K562 (cell line): ENCODE data around the gene MED15. TPM values are rescaled to one million over a fixed set of nuclear protein-coding genes. Genes with fewer than 3 reads are reported as not detected.

Source experiments
- TCF3 ChIP-seq: sonication (generic); formaldehyde crosslinking; IDR thresholded peaks from 2 replicates; pipeline ENCODE4 v1.4.0; 2020; ENCODE audit warnings: mild to moderate bottlenecking, missing genetic modification reagents
- polyA plus RNA-seq, 8 experiments: library from polyadenylated mRNA; depleted of rRNA in 4 of 8; stranded (reverse) in 5 of 8; unstranded in 3 of 8; fragments of >200 nt; fragmentation: Nextera tagmentation in 2 of 8; fragmentation: Illumina TruSeq in 1 of 8; extraction: Ambion mirVana in 2 of 8; extraction: Trizol in 1 of 8; gene quantifications; 2 replicates each; pipeline versions ENCODE4 v1.2.1 to v1.2.3, GENCODE V29; 2011 to 2014; ENCODE audit warnings: inconsistent platforms in 1 of 8, missing spikeins in 1 of 8
- total RNA-seq, 7 experiments: library from RNA; depleted of rRNA in 6 of 7; stranded (reverse); fragments of >200 nt in 6 of 7; fragmentation: Illumina TruSeq in 2 of 7; extraction: Trizol in 2 of 7; gene quantifications; 2 replicates each; pipeline versions ENCODE4 v1.2.1 to v1.2.3, GENCODE V29; 2011 to 2021; ENCODE audit warnings: low replicate concordance in 1 of 7
- TF ChIP-seq, protein P1 (sequence below), 2 experiments: fragments of 450-650 bp; IDR thresholded peaks; 2 replicates each; pipeline ENCODE4 v1.6.1; 2016; ENCODE audit warnings: mild to moderate bottlenecking in 2 of 2, borderline replicate concordance in 1 of 2, low read depth in 1 of 2, moderate library complexity in 1 of 2
- TF ChIP-seq, protein P2 (sequence below): sonication (generic); formaldehyde crosslinking; IDR thresholded peaks from 2 replicates; pipeline ENCODE4 v1.4.0; 2020; ENCODE audit warnings: mild to moderate bottlenecking, missing genetic modification reagents
- TF ChIP-seq, protein P3 (sequence below): fragments of 250-450 bp; sonication (Bioruptor Pico); IDR thresholded peaks from 2 replicates; pipeline ENCODE4 v1.5.0; 2020; ENCODE audit warnings: mild to moderate bottlenecking, borderline replicate concordance

Gene MED15
- total and polyA plus RNA-seq, 9 of the 15 experiments (the other 6 are each of a cell fraction or from before 2014, with no cell fraction given): 4.0 to 271 (median 60.1) TPM

DNA sequence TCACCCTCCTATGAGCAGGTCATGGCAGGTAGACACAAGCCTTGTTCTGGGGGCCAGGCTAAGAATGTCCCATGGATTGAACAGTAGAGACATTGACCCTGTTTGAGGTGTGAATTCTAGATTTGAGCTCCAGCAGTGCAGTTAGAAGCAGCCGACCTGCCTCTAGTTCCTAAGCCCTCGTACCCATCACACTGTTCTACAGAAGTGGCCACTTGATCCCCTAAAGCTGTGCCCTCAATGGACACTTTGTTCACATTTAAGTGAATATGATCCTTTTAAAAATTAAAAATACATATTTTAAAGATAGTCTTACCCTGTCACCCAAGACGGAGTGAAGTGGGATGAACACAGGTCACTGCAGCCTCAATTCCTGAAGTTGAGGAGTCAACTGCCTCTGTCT lies 122.0 kb downstream of the MED15 start (continued):
- TF ChIP-seq, protein P1, sequence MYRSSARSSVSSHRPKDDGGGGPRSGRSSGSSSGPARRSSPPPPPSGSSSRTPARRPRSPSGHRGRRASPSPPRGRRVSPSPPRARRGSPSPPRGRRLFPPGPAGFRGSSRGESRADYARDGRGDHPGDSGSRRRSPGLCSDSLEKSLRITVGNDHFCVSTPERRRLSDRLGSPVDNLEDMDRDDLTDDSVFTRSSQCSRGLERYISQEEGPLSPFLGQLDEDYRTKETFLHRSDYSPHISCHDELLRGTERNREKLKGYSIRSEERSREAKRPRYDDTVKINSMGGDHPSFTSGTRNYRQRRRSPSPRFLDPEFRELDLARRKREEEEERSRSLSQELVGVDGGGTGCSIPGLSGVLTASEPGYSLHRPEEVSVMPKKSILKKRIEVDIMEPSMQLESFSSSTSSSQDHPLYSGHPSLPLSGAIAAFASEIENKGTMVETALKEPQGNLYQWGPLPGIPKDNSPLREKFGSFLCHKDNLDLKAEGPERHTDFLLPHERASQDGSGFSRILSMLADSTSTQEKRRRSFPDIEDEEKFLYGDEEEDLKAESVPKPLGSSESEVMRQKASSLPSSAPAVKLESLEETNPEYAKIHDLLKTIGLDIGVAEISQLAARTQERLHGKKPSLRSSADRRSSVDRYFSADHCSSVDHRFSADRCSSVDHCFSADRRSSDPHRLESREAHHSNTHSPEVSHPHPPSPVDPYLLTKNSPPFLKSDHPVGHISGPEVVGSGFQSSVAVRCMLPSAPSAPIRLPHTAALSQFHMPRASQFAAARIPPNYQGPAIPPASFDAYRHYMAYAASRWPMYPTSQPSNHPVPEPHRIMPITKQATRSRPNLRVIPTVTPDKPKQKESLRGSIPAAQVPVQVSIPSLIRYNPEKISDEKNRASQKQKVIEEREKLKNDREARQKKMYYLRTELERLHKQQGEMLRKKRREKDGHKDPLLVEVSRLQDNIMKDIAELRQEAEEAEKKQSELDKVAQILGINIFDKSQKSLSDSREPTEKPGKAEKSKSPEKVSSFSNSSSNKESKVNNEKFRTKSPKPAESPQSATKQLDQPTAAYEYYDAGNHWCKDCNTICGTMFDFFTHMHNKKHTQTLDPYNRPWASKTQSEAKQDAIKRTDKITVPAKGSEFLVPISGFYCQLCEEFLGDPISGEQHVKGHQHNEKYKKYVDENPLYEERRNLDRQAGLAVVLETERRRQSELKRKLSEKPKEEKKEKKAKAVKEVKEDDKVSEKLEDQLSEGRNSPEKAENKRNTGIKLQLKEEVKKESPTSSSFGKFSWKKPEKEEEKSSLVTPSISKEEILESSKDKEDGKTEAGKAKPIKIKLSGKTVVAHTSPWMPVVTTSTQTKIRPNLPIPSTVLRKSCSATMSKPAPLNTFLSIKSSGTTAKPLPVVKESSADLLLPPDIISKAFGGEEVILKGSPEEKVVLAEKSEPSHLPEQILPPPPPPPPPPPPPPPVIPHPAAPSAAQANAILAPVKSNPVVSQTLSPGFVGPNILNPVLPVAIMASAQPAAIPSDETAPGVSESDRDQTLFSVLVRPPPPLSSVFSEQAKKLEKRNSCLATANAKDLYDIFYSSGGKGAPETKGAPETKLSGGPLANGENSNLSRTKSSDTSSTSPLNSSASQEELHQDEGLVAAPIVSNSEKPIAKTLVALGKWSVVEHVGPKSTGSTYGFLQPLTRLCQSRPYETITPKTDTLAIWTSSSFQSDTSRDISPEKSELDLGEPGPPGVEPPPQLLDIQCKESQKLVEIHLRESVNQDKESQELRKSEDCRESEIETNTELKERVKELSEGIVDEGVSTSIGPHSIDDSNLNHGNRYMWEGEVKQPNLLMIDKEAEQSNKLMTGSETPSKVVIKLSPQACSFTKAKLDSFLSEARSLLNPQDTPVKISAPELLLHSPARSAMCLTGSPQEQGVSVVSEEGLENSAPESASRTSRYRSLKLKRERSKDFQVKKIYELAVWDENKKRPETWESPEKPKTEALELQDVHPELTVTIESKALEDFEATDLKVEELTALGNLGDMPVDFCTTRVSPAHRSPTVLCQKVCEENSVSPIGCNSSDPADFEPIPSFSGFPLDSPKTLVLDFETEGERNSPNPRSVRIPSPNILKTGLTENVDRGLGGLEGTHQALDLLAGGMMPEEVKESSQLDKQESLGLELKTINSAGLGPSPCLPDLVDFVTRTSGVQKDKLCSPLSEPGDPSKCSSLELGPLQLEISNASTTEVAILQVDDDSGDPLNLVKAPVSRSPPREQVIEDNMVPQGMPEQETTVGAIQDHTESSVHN (IDR thresholded peaks at IDR 0.05; ENCODE audit: borderline replicate concordance in 1 of 2, low read depth in 1 of 2): no peak
- no peak for TF ChIP-seq TCF3 (CRISPR knock-in tag)
- TF ChIP-seq, protein P2, sequence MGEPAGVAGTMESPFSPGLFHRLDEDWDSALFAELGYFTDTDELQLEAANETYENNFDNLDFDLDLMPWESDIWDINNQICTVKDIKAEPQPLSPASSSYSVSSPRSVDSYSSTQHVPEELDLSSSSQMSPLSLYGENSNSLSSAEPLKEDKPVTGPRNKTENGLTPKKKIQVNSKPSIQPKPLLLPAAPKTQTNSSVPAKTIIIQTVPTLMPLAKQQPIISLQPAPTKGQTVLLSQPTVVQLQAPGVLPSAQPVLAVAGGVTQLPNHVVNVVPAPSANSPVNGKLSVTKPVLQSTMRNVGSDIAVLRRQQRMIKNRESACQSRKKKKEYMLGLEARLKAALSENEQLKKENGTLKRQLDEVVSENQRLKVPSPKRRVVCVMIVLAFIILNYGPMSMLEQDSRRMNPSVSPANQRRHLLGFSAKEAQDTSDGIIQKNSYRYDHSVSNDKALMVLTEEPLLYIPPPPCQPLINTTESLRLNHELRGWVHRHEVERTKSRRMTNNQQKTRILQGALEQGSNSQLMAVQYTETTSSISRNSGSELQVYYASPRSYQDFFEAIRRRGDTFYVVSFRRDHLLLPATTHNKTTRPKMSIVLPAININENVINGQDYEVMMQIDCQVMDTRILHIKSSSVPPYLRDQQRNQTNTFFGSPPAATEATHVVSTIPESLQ (CRISPR knock-in tag): no peak
- TF ChIP-seq, protein P3, sequence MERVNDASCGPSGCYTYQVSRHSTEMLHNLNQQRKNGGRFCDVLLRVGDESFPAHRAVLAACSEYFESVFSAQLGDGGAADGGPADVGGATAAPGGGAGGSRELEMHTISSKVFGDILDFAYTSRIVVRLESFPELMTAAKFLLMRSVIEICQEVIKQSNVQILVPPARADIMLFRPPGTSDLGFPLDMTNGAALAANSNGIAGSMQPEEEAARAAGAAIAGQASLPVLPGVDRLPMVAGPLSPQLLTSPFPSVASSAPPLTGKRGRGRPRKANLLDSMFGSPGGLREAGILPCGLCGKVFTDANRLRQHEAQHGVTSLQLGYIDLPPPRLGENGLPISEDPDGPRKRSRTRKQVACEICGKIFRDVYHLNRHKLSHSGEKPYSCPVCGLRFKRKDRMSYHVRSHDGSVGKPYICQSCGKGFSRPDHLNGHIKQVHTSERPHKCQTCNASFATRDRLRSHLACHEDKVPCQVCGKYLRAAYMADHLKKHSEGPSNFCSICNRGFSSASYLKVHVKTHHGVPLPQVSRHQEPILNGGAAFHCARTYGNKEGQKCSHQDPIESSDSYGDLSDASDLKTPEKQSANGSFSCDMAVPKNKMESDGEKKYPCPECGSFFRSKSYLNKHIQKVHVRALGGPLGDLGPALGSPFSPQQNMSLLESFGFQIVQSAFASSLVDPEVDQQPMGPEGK (CRISPR knock-in tag): no peak
- TF ChIP-seq, all 486 proteins: peak for 10
